ENCODE measurements around the gene C19orf12.
"Not testable (repeated sequence)": the region's sequence is repeated elsewhere in the genome, so short reads cannot be mapped to it uniquely, and the experiment has no call there.

The C19orf12 gene

GRCh38 chr19:29675120-29675649, 39.9 kb downstream of the C19orf12 start:
- DNase-seq, result no peak

DNA sequence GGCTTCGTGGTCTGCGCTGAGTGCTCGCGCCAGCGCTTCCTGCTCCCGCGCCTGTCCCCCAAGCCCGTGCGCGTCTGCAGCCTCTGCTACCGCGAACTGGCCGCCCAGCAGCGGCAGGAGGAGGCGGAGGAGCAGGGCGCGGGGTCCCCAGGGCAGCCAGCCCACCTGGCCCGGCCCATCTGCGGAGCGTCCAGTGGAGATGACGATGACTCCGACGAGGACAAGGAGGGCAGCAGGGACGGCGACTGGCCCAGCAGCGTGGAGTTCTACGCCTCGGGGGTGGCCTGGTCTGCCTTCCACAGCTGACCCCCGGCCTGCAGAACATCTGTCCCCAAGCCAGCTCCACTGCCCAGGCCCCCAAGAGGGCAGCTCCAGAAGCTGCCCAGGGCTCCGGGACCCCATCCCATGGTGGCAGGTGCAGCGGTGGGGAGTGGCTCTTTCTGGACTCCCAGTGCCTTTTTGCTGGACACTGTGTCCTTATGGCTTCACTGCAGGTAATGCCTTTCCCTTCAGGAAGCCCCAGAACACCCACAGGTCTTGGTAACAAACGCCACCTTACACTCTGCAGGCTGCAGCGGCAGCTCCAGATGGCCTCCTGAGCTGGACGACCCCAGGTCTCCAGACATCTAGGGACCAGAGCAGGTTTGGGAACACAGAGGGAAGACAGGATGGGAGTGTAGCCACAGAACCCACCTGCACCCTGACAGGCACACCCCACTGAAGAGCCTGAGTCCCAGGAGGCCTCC, 40.5 kb downstream of the C19orf12 start:
- no peak for DNase-seq

DNA sequence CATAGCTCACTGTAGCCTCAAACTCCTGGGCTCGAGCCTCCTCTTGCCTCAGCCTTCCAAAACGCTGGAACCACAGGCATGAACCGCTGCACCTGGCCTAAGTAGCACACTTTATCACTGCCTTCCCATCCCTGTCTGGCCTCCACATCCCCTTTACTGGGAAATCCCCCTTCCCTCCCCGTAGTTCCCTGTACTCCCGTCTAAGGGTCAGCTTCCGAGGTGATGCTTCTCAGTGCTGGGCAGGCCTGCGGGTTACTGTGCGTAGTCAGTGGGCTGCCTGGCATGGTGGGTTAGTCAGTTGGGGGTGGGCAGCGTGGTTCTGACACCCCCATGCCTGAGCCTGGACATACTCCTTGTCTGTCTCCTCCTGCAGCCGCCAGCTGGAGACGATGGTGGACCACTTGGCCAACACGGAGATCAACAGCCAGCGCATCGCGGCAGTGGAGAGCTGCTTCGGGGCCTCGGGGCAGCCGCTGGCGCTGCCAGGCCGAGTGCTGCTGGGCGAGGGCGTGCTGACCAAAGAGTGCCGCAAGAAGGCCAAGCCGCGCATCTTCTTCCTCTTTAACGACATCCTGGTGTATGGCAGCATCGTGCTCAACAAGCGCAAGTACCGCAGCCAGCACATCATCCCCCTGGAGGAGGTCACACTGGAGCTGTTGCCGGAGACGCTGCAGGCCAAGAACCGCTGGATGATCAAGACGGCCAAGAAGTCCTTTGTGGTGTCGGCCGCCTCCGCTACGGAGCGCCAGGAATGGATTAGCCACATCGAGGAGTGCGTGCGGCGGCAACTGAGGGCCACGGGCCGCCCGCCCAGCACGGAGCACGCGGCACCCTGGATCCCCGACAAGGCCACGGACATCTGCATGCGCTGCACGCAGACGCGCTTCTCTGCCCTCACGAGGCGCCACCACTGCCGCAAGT, 41.4 kb downstream of the C19orf12 start:
- DNase-seq, result no peak

GRCh38 chr19:29672933-29673336, 42.1 kb downstream of the C19orf12 start:
- peak; percentile 90 for DNase-seq

DNA sequence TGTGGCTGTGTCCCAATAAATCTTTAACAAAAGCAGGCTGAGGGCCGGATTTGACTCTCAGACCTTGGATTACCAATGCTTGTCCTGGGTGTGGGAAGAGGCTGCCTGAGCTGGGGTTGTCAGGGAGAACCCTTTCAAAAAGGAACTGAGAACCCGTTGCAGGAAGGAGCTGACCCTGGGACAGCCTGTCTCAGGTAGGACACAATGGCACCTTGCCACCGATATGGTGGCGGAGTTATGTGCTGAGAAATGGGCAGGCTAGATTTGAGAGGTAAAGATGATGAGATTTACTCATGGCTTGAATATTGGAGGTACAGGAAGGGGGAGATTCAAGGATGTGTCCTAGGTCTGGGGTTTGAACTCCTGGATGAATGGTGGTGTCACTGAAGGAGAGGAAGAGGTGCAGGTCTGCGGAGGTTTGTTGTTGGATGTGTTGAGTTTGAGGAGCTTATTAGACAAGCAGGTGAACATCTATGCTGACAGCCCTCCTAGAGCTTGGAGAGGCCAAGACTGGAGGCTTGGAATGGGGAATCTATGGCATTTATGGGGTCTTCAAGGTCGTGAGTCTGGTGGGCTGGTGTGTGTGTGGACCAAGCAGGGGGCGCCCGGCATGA, 42.6 kb downstream of the C19orf12 start:
- peak; percentile 25 for DNase-seq

DNA sequence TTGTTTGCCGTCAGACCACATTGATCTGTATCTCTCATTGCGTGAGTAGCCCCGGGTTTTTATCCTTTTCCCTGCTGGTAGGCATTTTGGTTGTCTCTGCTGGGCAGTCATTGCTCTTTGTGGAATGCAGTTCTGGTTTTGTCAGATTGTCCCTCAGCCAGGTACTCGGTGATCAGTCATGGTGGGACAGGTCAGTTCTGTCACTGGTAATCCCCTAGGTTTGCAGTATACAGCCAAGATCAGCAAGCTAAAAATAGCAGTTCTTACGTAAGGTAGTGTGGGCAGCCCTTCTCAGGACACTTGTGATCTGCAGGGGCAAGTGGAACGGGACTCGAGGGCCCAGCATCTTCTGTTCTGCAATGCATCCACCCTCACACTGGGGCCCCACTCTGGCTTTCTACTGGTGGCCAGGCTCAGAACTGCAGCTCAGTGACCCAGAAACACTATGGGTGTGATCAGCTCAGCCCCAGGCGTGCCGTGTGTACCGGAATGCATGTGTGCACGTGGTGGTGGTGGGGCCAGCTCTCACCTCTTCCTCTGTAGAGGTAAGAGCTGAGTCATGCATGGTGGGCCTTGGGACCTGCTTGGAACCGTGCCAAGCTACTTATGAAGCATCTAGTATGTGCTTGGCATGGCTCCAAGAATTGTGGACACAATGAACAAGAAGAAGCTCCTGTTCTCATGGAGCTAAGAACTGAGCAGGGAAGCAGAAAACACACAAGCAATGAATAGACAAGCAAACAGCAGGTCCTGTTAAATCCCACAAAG, 43.5 kb downstream of the C19orf12 start:
- DNase-seq, result peak; percentile 91

DNA sequence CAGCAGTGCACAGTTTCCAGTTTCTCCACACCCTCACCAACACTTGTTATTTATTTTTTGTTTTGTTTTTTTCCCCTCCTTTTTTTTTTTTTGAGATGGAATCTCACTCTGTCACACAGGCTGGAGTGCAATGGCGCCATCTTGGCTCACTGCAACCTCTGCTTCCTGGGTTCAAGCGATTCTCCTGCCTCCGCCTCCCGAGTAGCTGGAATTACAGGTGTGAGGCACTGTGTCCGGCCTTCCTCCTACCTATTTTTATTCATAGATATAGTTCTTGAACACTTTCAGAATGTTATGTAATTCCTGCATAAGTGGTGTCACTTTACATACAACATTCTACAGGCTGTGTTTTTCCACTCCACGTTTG, 44.1 kb downstream of the C19orf12 start:
- DNase-seq, result not testable (repeated sequence)

DNA sequence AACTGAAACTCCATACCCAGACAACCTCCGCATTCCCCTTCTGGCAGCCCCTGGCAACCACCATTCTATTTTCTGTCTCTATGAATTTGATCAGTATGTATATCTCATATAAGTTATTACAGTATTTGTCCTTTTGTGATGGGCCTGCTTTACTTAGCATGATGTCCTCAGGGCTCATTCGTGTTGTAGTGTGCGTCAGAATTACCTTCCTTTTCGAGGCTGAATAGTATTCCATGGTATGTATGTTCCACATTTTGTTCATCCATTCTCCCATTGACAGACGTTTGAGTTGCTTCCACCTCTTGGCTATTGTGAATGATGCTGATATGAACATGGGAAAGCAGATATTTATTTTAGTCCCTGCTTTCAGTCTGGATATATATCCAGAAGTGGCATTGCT, 44.8 kb downstream of the C19orf12 start:
- DNase-seq, result no peak

DNA sequence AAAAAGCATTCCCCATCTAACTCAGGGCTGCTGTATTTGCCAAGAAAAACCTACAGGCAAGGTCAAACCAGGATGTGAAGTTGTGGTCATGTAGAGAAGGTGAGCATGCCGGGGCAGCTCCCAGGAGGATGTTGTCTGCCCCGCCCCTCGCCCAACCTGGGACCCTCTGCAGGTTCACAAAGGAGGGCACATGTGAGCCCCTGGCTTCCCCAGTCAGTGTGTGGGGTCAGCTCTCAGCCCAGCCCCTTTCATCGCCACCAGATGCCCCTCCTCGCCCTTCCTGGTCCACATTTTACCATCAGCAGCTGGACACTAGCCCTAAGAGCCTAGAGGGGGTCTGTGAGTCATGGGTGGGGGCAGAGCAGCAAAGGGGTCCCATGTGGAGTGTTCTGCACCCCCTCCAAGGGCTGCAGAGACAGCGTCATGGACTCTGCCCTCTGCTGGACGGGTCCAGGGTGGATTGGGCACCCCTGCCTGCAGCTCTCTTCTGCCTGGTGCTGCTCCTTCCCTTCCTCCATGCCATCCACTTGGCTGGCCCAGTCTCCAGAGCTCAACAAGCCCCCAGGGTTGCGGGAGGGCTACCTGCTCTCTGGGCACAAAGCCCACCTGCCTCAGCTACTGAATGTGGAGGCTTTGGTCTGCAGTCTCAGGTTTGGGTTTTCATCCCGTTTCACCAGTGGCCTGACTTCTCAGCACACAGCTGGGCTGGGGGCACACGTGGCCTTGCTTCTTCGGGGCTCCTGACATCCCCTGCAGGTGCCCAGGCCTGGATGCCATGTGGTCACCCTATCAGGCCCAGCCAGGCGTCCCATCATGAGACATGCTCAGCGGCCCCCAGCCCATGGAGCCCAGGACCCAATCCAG, 46.1 kb downstream of the C19orf12 start:
- DNase-seq, result no peak

DNA sequence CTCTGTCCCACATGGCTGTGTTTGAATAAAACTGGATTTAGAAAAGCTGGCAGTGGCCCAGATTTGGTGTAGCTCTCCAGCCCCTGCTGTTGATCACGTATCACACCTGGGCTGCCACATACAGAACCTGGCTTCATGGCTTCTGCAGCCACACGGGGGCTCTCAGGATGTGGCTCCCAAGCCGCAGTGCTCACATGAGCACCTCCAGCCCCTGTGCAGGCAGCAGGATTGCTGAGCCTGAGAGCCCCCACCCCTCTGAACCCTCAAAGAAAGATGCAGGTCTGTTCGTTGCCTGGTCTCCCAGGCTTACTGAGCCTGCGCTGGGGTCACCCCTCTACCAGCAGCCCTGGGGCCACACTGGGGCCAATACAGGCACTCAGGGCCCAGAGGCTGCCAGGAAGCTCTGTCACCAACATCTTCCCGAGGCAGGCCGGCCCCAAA, 47.1 kb downstream of the C19orf12 start:
- DNase-seq, result peak; percentile 75

- DNase-seq, result no peak
Measured at GRCh38 chr19:29667387-29667783, 47.7 kb downstream of the C19orf12 start.

DNA sequence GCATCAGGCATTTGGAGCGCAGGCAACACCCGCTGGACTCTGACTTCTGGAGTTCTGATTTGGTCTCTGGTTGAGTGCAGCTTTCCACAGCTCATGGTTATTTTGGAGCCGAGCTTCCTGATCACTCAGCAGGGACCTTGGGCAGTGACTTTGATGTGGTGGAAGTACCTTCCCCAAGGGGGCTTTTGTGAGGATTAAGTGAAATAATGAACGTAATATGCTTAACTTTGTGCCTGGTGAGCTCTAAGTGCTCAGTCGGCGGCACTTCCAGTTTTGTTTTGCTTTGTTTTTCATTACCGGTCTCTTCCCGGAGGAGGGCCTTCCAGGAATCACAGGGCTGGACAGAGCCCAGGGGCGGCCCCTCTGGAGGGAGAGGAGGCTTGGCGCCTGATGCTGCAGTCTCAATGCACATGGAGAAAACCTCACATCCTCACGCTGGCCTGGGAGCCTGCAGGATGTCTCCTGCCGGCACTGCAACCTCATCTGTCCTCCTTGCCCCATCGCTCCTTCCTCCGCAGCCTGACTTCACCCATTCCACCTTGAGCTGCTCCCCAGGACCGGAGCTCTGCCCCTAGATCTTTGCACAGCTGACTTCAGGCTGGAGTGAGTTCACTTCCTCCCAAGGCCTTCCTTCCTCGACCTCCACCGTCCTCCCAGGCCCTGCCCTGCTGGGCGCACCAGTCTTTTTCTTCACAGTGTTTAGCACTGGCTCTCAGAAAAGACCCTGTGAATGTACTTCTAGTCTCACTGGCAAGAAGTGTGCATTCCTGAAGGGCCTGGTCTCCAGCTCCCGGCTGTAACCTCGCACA, 48.3 kb downstream of the C19orf12 start:
- DNase-seq, result no peak

- DNase-seq, result no peak
Measured at GRCh38 chr19:29665826-29666577, 49.1 kb downstream of the C19orf12 start.

DNA sequence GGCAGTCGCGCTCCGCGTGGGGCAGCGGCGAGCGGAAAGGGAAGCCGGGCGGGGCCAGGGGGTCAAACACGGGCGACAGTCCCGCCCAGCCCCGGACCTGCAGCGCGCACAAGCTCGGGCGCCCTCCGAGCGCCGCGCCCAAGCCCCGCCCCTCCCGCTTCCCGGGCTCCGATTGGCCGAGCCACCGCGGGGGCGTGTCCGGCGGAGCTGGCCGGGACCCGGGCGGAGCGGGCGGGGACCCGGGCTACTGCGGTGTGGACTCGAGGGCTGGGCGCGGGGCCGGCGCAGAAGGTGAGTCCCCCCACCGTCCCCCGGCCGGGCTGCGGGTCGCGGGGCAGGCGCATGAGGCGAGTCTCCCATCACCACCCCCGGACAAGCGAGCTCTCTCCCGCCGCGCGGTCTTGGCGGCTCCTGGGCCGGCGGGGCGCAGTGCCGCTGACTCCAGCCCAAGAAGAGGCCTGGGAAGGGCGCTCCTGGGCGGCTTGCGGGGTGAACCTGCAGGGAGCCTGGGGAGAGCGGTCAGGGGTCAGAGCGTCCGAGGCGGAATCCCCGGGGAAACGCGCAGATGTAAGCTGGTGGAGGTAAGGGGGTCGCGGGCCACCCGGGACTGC, 49.7 kb downstream of the C19orf12 start, which contains the start of gene PLEKHF1:
TSS of gene PLEKHF1 (plus strand) at position 247 of the 611 bp plus-strand sequence. CDS start 8,379 bp downstream, outside the sequence.
- DNase-seq, result peak; percentile 85

DNA sequence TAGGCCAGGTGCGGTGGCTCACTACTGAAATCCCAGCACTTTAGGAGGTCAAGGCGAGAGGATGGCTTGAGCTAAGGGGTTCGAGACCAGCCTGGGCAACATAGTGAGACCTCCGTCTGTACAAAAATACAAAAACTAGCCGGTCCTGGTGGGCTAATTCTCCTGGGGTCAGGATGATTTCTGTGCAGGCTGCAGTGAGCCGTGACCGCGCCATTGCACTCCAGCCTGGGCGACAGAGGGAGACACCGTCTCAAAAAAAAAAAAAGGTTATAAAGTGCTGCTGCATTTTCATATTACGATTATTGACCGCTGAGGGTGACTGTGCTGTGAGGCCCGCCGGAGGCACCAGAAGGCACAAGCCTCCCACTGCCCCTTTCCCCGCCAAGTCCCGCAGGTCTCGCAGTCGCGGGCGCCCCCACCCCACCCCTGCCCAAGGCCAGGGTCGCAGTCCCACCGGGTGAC, 50.3 kb downstream of the C19orf12 start:
- no peak for DNase-seq

DNA sequence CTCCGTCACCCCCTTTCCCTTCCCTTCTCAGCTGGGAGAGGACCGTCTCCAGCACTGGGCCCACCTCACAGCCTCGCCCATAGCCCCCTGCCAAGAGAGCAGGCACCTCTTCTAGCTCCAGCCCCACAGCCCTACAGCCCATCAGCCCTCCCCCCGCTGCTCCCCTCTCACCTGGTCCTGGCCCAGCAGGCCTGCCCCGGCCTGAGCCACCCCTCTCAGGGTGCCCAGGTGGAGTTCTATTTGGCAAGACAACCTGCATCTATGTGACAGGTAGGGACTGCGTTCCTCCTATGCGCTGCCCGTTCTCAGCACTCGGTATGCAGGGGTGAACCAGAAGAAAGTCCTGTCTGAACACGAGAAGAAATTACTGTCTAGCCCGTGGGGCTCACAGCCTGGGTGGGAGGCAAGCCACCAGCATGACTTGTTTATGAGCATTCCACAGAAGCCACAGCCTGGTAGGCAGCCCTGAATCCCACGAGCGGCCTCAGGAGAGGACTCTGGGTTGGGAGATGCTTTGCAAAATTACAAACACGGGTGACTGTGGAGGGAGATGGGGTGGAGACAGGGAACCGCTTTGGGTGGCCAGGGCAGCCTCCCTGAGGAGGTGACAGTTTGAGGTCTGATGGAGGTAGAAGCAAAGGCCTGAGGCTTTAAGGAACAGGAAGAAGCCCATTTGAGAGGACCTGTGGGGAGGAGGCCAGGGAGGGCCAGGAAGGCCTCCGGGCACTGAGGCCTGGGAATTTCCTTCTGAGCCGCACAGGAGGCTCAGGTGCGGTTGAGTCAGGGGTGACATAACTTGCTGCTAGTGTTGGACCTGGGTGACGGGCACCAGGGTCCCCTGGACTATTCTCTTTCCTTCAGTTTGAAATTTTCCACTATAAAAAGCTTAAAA, 51.0 kb downstream of the C19orf12 start:
- DNase-seq, result no peak

DNA sequence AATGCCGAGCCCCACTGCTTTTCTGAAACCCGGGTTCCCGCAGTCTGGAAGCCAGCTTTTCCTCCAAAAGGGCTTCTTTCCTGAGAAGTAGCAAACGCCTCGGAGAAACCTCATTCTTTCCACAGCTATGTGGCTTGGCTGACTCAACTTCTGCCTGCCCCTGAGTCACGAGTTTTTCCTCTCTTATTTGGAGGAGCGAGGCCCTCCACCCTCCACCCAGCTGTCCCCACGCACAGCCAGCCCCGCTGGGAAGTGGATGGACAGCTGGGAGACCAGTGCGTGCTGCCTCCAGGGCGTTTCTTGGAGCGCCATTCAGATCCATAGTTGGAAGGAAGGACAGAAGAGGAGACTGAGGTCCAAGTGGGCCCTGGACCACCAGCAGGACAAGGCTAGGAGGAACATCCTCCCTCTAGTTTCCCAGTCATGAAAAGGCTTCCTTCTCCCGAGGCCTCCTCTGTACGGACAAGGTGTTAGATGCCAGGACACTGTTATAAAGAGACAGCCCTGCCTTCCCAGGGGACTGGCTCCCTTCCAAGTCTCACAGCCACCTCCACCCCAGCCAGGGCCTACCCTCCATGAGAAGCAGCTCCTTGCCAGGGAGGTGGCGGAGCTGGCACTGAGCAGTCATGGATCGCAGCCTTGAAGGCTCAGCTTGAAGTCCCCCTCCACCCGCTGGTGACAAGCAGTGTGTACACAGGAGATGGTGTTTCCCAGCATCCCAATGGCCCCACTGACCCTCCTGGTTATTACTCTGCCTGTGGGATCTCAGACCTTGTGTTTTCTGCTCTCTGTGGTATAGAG, 52.3 kb downstream of the C19orf12 start:
- no peak for DNase-seq

Measured in CD4-positive, alpha-beta T cell treated with Interleukin-17A for 1 hour (primary cell).